ENCODE measurements around the gene SLC13A5.

SLC13A5 gene

GRCh38 chr17:6679241-6679640, 33.9 kb downstream of the SLC13A5 start:
- H3K36me3 ChIP-seq (replicated peaks), result no peaks in the 10 kb centered on the region
- peaks cover 2% of the 10 kb centered on the region for H3K27me3 ChIP-seq (replicated peaks)
- DNase-seq, result no peak
- H3K4me3 ChIP-seq (ENCODE audit: low read depth, low read length), result no peak overlapping the region
- no peak for TF ChIP-seq CTCF (IDR thresholded peaks at IDR 0.05; ENCODE audit: low read depth, low read length, missing control alignments)
- no peak overlapping the region for H3K27ac ChIP-seq
- in situ Hi-C loops (cut with HindIII; ENCODE audit: low pct_ligation_motif_present, low sequenced_read_pairs), result no loop called here

GRCh38 chr17:6677946-6678345, 35.2 kb downstream of the SLC13A5 start:
- DNase-seq, result no peak
- no peak for TF ChIP-seq CTCF (IDR thresholded peaks at IDR 0.05; ENCODE audit: low read depth, low read length, missing control alignments)
- H3K27ac ChIP-seq, result no peak overlapping the region
- in situ Hi-C loops (cut with HindIII; ENCODE audit: low pct_ligation_motif_present, low sequenced_read_pairs), result no loop called here
- no peaks in the 10 kb centered on the region for H3K36me3 ChIP-seq (replicated peaks)
- H3K27me3 ChIP-seq (replicated peaks), result peaks cover 2% of the 10 kb centered on the region
- H3K4me3 ChIP-seq (ENCODE audit: low read depth, low read length), result no peak overlapping the region

- peaks cover 2% of the 10 kb centered on the region for H3K27me3 ChIP-seq (replicated peaks)
- H3K4me3 ChIP-seq (ENCODE audit: low read depth, low read length), result no peak overlapping the region
- DNase-seq, result peak; percentile 26
- TF ChIP-seq CTCF (IDR thresholded peaks at IDR 0.05; ENCODE audit: low read depth, low read length, missing control alignments), result no peak
- in situ Hi-C loops (cut with HindIII; ENCODE audit: low pct_ligation_motif_present, low sequenced_read_pairs), result no loop called here
- no peaks in the 10 kb centered on the region for H3K36me3 ChIP-seq (replicated peaks)
- no peak overlapping the region for H3K27ac ChIP-seq
Measured at GRCh38 chr17:6677158-6677831, 35.9 kb downstream of the SLC13A5 start.

GRCh38 chr17:6676802-6677157, 36.4 kb downstream of the SLC13A5 start:
- H3K36me3 ChIP-seq (replicated peaks), result no peaks in the 10 kb centered on the region
- H3K27me3 ChIP-seq (replicated peaks), result peaks cover 2% of the 10 kb centered on the region
- no peak for DNase-seq
- no peak for TF ChIP-seq CTCF (IDR thresholded peaks at IDR 0.05; ENCODE audit: low read depth, low read length, missing control alignments)
- H3K27ac ChIP-seq, result no peak overlapping the region
- no peak overlapping the region for H3K4me3 ChIP-seq (ENCODE audit: low read depth, low read length)
- in situ Hi-C loops (cut with HindIII; ENCODE audit: low pct_ligation_motif_present, low sequenced_read_pairs), result no loop called here

GRCh38 chr17:6675201-6675825, 37.9 kb downstream of the SLC13A5 start:
- Histone ChIP-seq H3K4me3 (ENCODE audit: low read depth, low read length) (no peak overlapping the region), H3K36me3 (replicated peaks) (no peaks in the 10 kb centered on the region), H3K27me3 (replicated peaks) (peaks cover 2% of the 10 kb centered on the region), H3K27ac (no peak overlapping the region)
- no peak for TF ChIP-seq CTCF (IDR thresholded peaks at IDR 0.05; ENCODE audit: low read depth, low read length, missing control alignments)
- in situ Hi-C loops (cut with HindIII; ENCODE audit: low pct_ligation_motif_present, low sequenced_read_pairs), result no loop called here
- no peak for DNase-seq

GRCh38 chr17:6674586-6674985, 38.6 kb downstream of the SLC13A5 start:
- peaks cover 2% of the 10 kb centered on the region for H3K27me3 ChIP-seq (replicated peaks)
- H3K36me3 ChIP-seq (replicated peaks), result no peaks in the 10 kb centered on the region
- DNase-seq, result no peak
- no peak overlapping the region for H3K27ac ChIP-seq
- no peak overlapping the region for H3K4me3 ChIP-seq (ENCODE audit: low read depth, low read length)
- in situ Hi-C loops (cut with HindIII; ENCODE audit: low pct_ligation_motif_present, low sequenced_read_pairs), result no loop called here
- no peak for TF ChIP-seq CTCF (IDR thresholded peaks at IDR 0.05; ENCODE audit: low read depth, low read length, missing control alignments)
